D721Med (cell line): ENCODE data around the gene RASGRP3.

ENCODE experiments used
- DNase-seq: peaks from one replicate; pipeline ENCODE4 v3.0.0; 2011; ENCODE audit warnings: low spot score; ENCODE audit not compliant: insufficient read length
- FAIRE-seq: peaks from 2 replicates; lab custom pipeline; 2011; peaks lifted over from hg19 to GRCh38; lab: Jason Lieb, UNC
- TF ChIP-seq, protein P1 (sequence below): IDR thresholded peaks from 2 replicates; pipeline ENCODE4 v1.5.1; 2012; ENCODE audit warnings: mild to moderate bottlenecking, control low read depth; ENCODE audit not compliant: insufficient read depth; ENCODE audit errors: missing control alignments

Gene RASGRP3

DNA sequence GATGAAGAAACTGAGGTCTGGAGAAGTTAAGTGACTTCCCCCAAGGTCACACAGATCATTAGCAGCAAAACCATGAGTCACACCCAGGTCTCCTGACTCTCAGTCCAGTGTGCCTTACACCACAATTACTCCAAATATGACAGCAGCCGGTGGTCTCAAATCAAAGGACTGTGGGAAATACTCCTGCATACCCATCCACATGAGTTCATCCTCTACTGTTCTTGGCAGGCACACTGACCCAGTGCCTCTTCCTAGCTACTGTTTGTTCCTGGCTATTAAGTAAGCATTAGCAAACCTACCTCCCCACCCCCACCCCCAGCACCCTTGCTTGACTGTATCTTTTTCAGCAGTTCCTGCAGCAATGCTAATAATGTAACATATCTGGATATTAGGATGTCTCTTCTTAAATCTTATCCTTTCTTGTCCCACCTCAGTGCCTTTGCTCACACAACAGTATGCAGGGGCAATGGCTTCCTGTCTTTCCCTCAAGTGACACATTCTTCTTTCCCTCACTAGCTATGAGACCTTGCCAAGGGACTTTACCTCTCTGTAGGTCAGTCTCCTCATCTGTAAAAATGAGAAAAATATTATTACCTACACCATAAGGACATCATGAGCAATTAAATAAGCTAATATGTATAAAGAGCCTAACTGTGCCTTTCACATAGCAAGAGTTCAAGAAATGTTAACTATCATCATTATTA lies 76.5 kb downstream of the RASGRP3 start:
- DNase-seq (no peak), FAIRE-seq (no peak)
- TF ChIP-seq, protein P1, sequence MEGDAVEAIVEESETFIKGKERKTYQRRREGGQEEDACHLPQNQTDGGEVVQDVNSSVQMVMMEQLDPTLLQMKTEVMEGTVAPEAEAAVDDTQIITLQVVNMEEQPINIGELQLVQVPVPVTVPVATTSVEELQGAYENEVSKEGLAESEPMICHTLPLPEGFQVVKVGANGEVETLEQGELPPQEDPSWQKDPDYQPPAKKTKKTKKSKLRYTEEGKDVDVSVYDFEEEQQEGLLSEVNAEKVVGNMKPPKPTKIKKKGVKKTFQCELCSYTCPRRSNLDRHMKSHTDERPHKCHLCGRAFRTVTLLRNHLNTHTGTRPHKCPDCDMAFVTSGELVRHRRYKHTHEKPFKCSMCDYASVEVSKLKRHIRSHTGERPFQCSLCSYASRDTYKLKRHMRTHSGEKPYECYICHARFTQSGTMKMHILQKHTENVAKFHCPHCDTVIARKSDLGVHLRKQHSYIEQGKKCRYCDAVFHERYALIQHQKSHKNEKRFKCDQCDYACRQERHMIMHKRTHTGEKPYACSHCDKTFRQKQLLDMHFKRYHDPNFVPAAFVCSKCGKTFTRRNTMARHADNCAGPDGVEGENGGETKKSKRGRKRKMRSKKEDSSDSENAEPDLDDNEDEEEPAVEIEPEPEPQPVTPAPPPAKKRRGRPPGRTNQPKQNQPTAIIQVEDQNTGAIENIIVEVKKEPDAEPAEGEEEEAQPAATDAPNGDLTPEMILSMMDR: no peak

DNA sequence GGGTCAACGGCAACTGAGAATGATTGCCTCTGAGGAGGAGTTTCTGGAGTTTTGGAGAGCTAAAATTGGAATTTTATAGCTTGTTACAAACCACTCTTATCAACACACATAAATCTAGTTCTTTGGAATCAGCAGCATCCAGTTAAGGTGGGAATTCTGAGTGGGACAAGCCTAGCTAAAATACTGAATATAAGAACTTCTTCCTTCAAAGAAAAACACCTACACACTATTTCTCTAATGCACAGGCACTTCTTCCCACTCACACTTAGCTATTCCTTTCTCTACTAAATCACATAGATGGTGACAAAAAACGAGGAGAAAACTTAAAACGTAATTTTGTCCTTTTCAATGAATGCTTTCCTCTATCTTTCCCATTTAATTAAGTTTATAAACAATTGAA lies 79.2 kb downstream of the RASGRP3 start:
- DNase-seq: no peak
- TF ChIP-seq, protein P1: no peak
- FAIRE-seq: no peak

DNA sequence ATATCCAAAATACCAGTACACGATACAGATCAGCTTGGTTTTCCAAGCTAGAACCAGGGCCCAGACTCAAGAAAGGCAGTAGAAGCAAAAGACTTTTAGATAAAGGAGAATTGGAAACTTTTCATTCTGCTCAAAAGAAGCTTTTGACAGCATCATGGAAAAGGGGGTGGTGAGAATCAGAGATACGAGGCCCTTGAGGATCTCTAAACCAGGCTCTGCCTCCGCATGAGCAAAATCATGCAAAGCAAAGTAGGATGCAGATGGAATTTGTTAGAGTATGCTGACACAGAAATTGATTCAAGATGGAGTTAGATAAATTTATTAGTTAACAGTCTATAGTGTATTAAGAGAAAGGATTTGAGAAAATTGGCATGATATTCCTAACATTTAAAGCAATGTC lies 82.9 kb downstream of the RASGRP3 start:
- no peak for FAIRE-seq
- TF ChIP-seq, protein P1: no peak
- no peak for DNase-seq

DNA sequence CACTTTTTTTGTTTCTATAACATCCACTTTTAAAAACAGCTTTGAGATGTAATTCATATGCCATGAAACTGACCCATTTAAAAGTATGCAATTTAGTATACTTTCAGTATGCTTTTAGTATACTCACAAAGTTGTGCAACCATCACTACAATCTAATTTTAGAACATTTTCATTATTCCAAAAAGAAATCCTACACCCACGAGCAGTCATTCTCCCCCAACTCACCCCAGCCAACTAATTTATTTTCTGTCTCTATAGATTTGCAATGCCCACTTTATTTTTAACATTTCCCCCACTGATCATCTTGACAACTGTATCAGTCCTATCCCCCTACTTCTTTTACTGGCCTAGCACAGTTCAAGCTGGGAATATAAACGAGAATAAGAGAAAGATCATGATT lies 83.6 kb downstream of the RASGRP3 start:
- FAIRE-seq (no peak), DNase-seq (no peak)
- TF ChIP-seq, protein P1: no peak

GRCh38 chr2:33561872-33562271 lies 85.4 kb downstream of the RASGRP3 start:
- DNase-seq (no peak), FAIRE-seq (no peak)
- TF ChIP-seq, protein P1: no peak

DNA sequence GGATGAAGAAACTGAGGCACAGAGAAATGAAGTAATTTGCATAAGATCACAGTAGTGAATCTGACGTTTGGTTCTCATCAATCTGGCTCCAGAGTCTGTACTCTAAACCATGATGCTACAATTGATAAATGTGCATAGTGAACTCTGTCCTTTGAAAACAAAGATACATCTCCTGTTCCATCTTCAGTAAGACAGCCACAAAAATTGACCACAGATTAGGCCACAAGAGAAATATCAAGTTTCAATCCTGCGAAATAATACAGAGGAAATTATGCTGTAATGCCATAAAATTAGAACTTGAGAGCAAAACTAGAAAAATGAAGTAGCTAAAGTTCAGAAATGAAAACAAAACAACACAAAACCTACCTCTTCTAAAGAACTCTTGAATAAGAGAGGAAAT lies 94.2 kb downstream of the RASGRP3 start:
- no peak for FAIRE-seq
- TF ChIP-seq, protein P1: no peak
- DNase-seq: no peak

GRCh38 chr2:33573657-33574056 lies 97.2 kb downstream of the RASGRP3 start:
- DNase-seq (no peak), FAIRE-seq (no peak)
- TF ChIP-seq, protein P1: no peak
